HG02973 (cell line): Measurements from ENCODE around the gene SLC29A3.

Source experiments
- ATAC-seq: cut with Tn5 transposase; IDR thresholded peaks from one replicate; pipeline ENCODE4 v1.9.1; 2021; ENCODE audit warnings: moderate library complexity; ENCODE audit not compliant: unreplicated experiment

The SLC29A3 gene

GRCh38 chr10:71299071-71299785, 19.8 kb upstream of the SLC29A3 start:
- ATAC-seq, result no peak

- ATAC-seq, result no peak
Measured at GRCh38 chr10:71300555-71301370, 18.3 kb upstream of the SLC29A3 start.

- ATAC-seq, result no peak
Measured at GRCh38 chr10:71301371-71301916, 17.6 kb upstream of the SLC29A3 start.

- no peak for ATAC-seq
Measured at GRCh38 chr10:71302451-71302850, 16.6 kb upstream of the SLC29A3 start.

- no peak for ATAC-seq
Measured at GRCh38 chr10:71302874-71303568, 16.0 kb upstream of the SLC29A3 start.

- no peak for ATAC-seq
Measured at GRCh38 chr10:71303569-71303907, 15.5 kb upstream of the SLC29A3 start.

GRCh38 chr10:71304914-71305313, 14.1 kb upstream of the SLC29A3 start:
- no peak for ATAC-seq

GRCh38 chr10:71306979-71307378, 12.1 kb upstream of the SLC29A3 start:
- ATAC-seq, result no peak

GRCh38 chr10:71307469-71308085, 11.5 kb upstream of the SLC29A3 start:
- ATAC-seq, result no peak

GRCh38 chr10:71308244-71308643, 10.8 kb upstream of the SLC29A3 start:
- no peak for ATAC-seq

GRCh38 chr10:71308985-71309384, 10.1 kb upstream of the SLC29A3 start:
- no peak for ATAC-seq

- ATAC-seq, result no peak
Measured at GRCh38 chr10:71309919-71310318, 9.1 kb upstream of the SLC29A3 start.

GRCh38 chr10:71312220-71312619, 6.8 kb upstream of the SLC29A3 start:
- no peak for ATAC-seq

GRCh38 chr10:71312811-71313789, 6.0 kb upstream of the SLC29A3 start:
- ATAC-seq, result no peak

- ATAC-seq, result no peak
Measured at GRCh38 chr10:71314028-71314693, 4.9 kb upstream of the SLC29A3 start.

- ATAC-seq, result no peak
Measured at GRCh38 chr10:71314694-71315225, 4.3 kb upstream of the SLC29A3 start.

- ATAC-seq, result no peak
Measured at GRCh38 chr10:71316056-71316785, 2.8 kb upstream of the SLC29A3 start.

GRCh38 chr10:71316786-71317160, 2.3 kb upstream of the SLC29A3 start:
- no peak for ATAC-seq

- ATAC-seq, result no peak
Measured at GRCh38 chr10:71317739-71318138, 1.3 kb upstream of the SLC29A3 start.
